ENCODE results near the gene MEN1.

GRCh38 chr11:64794526-64794925 is 15.8 kb downstream of the MEN1 start:
- TF ChIP-seq CTCF (IDR thresholded peaks at IDR 0.05 in 8 of 11, conservative IDR thresholded peaks at IDR 0.05 in 3 of 11) (no peak), POLR2A (IDR thresholded peaks at IDR 0.05) (no peak), POLR2AphosphoS5 (IDR thresholded peaks at IDR 0.05) (no peak)

All from spleen (tissue), 7 donors.